ENCODE data around the gene ZNF774.

GRCh38 chr15:90349072-90349471 lies 3.0 kb upstream of the ZNF774 start:
- TF ChIP-seq, protein P1, sequence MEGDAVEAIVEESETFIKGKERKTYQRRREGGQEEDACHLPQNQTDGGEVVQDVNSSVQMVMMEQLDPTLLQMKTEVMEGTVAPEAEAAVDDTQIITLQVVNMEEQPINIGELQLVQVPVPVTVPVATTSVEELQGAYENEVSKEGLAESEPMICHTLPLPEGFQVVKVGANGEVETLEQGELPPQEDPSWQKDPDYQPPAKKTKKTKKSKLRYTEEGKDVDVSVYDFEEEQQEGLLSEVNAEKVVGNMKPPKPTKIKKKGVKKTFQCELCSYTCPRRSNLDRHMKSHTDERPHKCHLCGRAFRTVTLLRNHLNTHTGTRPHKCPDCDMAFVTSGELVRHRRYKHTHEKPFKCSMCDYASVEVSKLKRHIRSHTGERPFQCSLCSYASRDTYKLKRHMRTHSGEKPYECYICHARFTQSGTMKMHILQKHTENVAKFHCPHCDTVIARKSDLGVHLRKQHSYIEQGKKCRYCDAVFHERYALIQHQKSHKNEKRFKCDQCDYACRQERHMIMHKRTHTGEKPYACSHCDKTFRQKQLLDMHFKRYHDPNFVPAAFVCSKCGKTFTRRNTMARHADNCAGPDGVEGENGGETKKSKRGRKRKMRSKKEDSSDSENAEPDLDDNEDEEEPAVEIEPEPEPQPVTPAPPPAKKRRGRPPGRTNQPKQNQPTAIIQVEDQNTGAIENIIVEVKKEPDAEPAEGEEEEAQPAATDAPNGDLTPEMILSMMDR (IDR thresholded peaks at IDR 0.05), result no peak
- TF ChIP-seq EZH2 (IDR thresholded peaks at IDR 0.05), result no peak
- TF ChIP-seq EZH2phosphoT487 (IDR thresholded peaks at IDR 0.05), result no peak

Measured in neural progenitor cell (in vitro differentiated cells).